ENCODE measurements around the gene AUTS2.

DNA sequence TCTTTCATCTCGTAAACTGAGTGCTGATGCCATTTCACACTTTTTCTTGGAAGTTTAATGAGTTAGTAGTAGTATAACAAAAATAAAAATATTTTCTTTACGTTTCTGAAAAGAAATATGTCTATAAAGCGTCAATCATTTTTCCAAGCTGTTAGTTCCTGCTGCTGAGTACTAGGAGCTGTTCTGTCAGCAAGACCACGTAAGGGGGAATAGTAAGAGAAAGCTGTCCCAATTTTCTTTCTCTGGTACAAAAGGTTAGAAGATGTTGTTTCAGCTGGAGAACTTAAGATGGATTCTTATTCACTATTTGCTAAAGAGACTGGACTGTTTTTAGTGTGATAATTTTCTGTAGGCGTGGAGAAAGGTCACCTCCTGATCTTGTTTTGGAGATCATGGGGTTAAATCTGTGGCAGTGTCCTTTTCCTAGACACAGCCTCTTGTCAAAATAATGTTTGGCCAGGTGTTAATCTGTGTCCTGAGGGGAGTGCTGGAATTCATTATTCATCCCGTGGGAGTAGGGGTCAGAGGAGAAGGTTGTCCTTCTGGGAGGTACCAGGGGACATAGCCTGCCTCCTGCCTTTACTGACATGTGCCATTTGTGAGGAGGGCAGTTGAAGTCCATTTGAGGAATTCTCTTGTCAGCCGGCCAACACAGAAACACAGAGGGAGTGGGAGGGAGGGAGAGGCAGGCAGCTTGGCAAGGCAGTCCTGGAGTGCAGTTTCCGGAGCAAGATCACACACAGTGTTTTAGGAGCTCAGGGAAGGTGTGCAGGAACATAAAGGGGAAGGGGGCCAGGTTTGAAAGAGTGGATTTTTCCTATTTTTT, 368.7 kb downstream of the AUTS2 start:
- TF ChIP-seq, protein P1, sequence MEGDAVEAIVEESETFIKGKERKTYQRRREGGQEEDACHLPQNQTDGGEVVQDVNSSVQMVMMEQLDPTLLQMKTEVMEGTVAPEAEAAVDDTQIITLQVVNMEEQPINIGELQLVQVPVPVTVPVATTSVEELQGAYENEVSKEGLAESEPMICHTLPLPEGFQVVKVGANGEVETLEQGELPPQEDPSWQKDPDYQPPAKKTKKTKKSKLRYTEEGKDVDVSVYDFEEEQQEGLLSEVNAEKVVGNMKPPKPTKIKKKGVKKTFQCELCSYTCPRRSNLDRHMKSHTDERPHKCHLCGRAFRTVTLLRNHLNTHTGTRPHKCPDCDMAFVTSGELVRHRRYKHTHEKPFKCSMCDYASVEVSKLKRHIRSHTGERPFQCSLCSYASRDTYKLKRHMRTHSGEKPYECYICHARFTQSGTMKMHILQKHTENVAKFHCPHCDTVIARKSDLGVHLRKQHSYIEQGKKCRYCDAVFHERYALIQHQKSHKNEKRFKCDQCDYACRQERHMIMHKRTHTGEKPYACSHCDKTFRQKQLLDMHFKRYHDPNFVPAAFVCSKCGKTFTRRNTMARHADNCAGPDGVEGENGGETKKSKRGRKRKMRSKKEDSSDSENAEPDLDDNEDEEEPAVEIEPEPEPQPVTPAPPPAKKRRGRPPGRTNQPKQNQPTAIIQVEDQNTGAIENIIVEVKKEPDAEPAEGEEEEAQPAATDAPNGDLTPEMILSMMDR (IDR thresholded peaks at IDR 0.05; ENCODE audit: low read depth, low read length, missing input control): no peak
- TF ChIP-seq FOXA1 (IDR thresholded peaks at IDR 0.05) (no peak), RXRA (IDR thresholded peaks at IDR 0.05) (no peak), JUND (IDR thresholded peaks at IDR 0.05) (no peak), GABPA (IDR thresholded peaks at IDR 0.05 in 1 of 2, conservative IDR thresholded peaks at IDR 0.05 in 1 of 2) (no peak), RAD21 (IDR thresholded peaks at IDR 0.05) (no peak), ATF3 (IDR thresholded peaks at IDR 0.05) (no peak), ZBTB33 (IDR thresholded peaks at IDR 0.05) (no peak), HNF4A (conservative IDR thresholded peaks at IDR 0.05) (no peak), TAF1 (conservative IDR thresholded peaks at IDR 0.05) (no peak), FOXA2 (IDR thresholded peaks at IDR 0.05) (no peak), YY1 (IDR thresholded peaks at IDR 0.05) (no peak)
- TF ChIP-seq, protein P2, sequence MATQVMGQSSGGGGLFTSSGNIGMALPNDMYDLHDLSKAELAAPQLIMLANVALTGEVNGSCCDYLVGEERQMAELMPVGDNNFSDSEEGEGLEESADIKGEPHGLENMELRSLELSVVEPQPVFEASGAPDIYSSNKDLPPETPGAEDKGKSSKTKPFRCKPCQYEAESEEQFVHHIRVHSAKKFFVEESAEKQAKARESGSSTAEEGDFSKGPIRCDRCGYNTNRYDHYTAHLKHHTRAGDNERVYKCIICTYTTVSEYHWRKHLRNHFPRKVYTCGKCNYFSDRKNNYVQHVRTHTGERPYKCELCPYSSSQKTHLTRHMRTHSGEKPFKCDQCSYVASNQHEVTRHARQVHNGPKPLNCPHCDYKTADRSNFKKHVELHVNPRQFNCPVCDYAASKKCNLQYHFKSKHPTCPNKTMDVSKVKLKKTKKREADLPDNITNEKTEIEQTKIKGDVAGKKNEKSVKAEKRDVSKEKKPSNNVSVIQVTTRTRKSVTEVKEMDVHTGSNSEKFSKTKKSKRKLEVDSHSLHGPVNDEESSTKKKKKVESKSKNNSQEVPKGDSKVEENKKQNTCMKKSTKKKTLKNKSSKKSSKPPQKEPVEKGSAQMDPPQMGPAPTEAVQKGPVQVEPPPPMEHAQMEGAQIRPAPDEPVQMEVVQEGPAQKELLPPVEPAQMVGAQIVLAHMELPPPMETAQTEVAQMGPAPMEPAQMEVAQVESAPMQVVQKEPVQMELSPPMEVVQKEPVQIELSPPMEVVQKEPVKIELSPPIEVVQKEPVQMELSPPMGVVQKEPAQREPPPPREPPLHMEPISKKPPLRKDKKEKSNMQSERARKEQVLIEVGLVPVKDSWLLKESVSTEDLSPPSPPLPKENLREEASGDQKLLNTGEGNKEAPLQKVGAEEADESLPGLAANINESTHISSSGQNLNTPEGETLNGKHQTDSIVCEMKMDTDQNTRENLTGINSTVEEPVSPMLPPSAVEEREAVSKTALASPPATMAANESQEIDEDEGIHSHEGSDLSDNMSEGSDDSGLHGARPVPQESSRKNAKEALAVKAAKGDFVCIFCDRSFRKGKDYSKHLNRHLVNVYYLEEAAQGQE (IDR thresholded peaks at IDR 0.05): no peak
- TF ChIP-seq, protein P3, sequence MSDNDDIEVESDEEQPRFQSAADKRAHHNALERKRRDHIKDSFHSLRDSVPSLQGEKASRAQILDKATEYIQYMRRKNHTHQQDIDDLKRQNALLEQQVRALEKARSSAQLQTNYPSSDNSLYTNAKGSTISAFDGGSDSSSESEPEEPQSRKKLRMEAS (IDR thresholded peaks at IDR 0.05): no peak
